ENCODE data around the gene PP2D1.
A peak's percentile ranks its signal among the peaks of the same experiment; 100 is the strongest.
"Not testable (repeated sequence)": the region's sequence is repeated elsewhere in the genome, so short reads cannot be mapped to it uniquely, and the experiment has no call there.

Gene PP2D1

DNA sequence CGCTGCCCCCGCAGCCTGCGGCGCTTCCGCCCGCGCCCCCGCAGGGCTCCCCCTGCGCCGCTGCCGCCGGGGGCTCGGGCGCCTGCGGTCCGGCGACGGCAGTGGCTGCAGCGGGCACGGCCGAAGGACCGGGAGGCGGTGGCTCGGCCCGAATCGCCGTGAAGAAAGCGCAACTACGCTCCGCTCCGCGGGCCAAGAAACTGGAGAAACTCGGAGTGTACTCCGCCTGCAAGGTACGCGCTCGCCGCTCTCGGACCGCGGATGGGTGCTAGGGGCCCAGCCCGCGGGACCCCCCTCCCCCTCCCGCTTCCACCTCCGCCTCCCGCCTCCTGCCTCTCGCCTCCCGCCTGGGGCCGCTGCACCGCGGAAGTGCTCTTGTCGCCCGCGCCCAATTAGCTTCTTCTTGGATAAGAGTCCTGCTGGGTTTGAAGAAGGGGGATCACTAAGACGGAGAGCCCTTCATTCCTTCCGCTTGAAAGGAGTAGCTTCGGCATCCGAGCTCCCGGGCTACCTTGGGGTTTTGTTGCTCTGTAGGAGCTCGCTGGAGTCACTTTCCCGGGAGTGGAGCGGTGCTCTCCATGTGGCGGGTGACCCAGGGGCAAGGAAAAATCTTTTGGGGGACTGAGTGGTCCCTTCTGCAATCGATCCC is 28.6 kb upstream of the PP2D1 start:
- DNase-seq (ENCODE audit: low read depth): peak; percentile 35

GRCh38 chr3:20039765-20040547 is 27.9 kb upstream of the PP2D1 start, which contains the start of gene KAT2B:
Gene KAT2B (plus strand): TSS chr3:20040446. CDS start chr3:20040478, 32 bp downstream.
- peak; percentile 61 for DNase-seq (ENCODE audit: low read depth)

DNA sequence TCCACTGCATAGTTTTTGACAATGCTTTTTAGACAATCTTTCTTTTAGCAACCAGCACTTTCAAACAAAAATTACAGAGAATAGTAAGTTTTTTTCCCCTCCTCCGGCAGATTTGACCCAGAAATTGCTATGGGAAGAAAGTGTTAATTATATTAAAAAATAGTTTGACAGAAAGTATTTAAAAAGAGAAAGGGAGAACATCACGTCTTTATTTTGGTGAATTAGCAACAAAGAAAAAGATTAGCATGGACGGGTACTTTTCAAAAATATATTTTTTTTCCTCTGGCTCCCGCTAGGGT is 27.4 kb upstream of the PP2D1 start:
- DNase-seq (ENCODE audit: low read depth): no peak

DNA sequence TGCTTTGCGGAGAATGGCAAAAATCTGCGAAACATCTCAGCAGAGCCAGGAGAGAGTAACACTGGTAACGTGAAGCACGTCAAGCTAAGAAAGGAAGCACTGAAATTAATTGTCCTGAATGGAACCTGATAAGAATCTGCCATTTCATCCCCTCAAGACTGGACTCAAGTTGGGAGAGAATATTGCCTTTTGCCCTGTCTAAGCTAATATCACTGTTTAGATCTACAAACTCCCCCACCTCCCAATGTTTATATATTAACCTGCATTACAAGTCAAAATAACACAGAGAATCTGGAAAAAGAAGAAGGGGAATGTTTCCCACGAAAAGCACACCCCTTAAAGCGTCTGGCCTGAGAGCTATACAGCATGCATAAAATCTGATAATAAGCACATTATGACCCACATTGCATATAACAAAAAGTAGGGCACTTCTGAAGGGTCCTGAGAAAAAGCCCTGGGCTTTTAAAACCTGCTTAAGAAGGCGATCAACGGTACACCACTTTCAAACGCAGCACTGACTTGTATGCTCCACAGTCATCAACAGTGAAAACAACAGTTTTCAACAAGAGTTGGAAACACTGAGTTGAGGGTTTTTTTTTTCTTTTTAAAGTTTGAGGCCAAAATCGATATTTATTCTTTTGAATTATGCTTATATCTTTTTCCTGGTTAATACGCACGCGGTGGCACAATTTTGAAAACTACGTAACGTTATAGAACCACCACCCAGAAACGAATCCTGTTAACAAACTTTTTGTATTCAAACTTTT is 26.8 kb upstream of the PP2D1 start:
- DNase-seq (ENCODE audit: low read depth): no peak

- no peak for DNase-seq (ENCODE audit: low read depth)
Measured at GRCh38 chr3:20037255-20037996, 25.4 kb upstream of the PP2D1 start.

DNA sequence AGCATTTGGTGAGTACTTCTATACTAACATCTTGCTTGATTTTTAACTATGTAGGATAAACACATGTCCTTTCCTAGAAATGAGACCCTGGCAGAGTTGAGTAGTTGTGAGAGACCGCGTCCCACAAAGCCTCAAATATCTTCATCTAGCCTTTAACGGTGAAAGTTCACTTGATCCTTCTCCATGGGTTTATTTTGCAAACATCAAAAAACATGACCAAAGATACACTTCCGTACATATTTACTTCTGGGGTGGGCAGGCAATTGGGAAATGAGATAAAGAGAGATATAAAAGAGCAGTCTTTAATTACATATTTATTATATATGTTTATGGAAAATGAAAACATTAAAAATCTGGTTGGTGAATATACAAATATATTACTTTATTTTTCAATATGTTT is 23.0 kb upstream of the PP2D1 start:
- no peak for DNase-seq (ENCODE audit: low read depth)

DNA sequence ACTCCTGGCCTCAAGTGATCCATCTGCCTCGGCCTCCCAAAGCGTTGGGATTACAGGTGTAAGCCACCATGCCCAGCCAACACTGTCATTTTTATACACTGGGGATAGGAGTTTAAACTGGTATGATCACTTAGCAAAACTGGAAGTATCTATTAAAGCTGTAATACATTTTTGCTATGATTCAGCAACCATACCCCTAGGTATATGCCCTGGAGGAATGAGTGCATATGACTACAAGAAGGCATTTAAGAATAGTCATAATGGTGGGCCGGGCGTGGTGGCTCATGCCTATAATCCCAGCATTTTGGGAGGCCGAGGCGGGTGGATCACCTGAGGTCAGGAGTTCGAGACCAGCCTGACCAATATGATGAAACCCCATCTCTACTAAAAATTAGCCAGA is 19.9 kb upstream of the PP2D1 start:
- DNase-seq (ENCODE audit: low read depth): not testable (repeated sequence)

GRCh38 chr3:20028905-20029331 is 16.9 kb upstream of the PP2D1 start:
- DNase-seq (ENCODE audit: low read depth): no peak

- no peak for DNase-seq (ENCODE audit: low read depth)
Measured at GRCh38 chr3:20027136-20027535, 15.1 kb upstream of the PP2D1 start.

- no peak for DNase-seq (ENCODE audit: low read depth)
Measured at GRCh38 chr3:20023623-20024405, 11.8 kb upstream of the PP2D1 start.

DNA sequence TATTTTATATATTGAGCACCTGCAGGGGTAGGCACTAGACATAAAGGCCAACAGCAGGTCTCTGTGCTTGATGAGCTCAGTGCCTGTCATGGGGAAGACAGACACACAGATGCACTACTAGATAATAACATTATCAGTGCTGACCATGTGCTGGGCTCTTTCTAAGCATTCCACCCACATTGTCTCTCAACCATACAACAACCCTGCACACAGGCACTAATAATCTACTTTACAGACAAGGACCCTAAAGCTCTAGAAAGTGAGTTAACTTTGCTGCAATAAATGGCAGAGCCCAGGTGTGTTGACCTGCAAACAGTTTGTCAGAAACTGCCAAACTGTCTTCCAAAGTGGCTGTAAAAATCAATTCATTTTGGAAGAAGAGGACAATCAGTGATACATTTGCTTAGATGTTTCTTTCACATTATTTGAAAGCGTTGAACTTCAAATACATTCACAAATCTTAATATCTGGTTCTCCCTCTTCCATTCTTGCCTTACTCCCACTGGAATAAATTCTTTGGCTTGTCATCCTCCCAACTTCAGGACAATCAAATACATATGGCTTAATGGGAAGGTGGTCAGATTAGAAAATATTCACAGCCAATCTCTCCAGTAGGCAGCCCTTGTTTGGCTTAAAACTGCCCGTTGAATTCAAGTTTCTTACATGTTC is 11.0 kb upstream of the PP2D1 start:
- DNase-seq (ENCODE audit: low read depth): no peak

GRCh38 chr3:20016076-20016475 is 4.0 kb upstream of the PP2D1 start:
- not testable (repeated sequence) for DNase-seq (ENCODE audit: low read depth)

DNA sequence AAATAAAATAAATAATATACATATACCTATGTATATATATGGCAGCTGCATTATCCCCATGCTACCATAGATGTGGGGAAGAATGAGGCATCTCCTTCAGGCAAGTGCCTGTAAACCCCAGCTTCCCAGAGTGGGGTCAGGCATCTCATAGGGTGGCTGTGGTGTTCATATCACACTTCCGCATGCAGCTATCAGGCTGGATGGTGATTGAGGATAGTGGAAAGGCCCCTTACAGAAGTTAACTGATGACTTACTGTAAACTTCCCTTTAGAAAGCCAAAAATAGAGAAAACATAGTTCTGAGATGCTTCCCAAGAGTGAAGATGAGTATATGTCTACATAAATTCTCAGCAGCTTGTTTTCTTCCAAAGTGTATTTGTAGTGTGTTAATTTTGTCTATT is 3.5 kb upstream of the PP2D1 start:
- DNase-seq (ENCODE audit: low read depth): no peak

DNA sequence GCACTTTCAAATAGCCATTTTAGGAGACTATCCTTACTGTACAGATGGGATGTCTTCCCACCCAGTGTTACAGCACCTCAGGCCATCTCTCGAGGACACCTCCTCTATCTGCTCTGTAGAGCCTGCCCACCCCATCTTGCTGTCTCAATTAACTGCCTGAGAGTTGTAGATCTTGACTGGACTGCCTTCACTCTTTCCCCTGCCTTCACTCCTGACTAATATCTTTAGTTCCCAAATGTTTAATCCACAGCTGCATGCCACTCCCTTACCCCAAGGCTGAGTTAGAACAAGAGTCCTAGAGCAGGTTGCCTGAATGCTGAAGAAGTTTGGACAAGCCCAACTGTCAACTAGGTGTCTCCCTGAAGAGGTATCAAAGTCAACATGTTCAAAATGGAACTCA is 1.3 kb upstream of the PP2D1 start:
- DNase-seq (ENCODE audit: low read depth): no peak

DNA sequence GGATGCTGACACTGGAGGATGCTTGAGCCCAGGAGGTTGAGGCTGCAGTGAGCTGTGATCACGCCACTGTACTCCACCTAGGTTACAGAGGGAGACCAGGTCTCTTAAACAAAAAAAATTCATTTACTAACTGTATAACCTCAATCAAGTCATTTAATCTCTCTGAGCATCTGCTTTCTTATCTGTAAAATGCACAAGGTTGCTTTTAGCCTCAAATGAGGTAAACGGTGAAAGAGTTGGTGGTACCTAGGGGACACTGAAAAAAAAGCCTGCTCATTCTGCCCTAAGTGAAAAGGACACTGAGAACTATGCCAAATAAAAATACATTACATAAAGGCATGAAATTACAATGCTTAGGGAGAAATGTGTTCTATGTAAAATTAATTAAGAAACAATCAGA is 3.4 kb downstream of the PP2D1 start:
- no peak for DNase-seq (ENCODE audit: low read depth)

DNA sequence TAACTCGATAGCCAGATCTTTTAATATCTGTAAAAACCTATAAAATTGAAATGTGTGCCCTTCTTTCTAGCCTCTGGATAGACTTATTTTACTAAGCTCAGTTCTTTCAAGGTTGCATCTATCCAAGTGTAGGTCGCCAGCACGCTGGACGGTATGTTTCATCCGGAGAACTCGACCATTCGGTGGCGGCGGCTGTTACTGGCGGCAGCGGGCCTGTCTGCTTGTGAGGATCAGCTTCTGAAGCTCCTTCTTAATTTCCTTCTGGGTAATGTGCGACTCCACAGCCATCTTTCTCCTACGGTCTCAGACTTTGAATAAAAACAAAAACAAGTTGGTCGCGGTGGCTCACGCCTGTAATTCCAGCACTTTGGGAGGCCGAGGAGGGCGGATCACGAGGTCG is 4.1 kb downstream of the PP2D1 start:
- no peak for DNase-seq (ENCODE audit: low read depth)

- no peak for DNase-seq (ENCODE audit: low read depth)
Measured at GRCh38 chr3:20001932-20002331, 10.1 kb downstream of the PP2D1 start.

DNA sequence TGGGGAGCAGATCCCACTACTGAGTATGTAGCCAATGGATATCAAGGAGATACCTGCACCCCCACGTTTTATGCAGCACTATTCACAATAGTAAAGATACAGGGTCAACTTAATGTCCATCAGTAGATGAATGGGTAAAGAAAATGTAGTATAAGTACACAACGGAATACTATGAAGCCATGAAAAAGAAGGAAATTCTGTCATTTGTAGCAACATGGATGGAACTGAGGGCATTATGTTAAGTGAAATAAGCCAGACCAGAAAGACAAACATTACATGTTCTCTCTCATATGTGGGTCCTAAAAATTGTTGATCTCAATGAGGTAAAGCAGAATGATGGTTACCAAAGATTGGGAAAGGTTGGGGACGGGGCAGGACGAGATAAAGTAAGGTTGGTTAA is 14.6 kb downstream of the PP2D1 start:
- no peak for DNase-seq (ENCODE audit: low read depth)

DNA sequence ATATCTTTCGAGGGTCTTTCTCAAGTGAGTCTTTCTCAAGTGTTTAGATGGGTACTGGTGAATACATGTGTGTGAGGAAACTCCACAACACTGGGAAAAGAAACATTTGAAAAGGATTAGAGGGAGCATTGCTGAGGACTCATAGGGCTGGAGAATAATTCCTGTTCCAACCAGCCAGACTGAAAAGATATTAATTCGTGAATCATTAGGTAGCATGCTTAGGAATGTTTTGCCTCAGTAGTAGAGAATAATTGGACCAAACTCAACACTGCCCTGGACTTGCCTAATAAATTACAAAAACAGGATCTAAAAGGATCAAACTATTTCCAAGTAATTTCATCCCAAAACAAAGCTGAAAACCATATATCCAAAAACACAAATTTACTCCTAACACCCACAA is 17.3 kb downstream of the PP2D1 start:
- DNase-seq (ENCODE audit: low read depth): no peak

GRCh38 chr3:19988904-19989303 is 23.2 kb downstream of the PP2D1 start:
- not testable (repeated sequence) for DNase-seq (ENCODE audit: low read depth)

DNA sequence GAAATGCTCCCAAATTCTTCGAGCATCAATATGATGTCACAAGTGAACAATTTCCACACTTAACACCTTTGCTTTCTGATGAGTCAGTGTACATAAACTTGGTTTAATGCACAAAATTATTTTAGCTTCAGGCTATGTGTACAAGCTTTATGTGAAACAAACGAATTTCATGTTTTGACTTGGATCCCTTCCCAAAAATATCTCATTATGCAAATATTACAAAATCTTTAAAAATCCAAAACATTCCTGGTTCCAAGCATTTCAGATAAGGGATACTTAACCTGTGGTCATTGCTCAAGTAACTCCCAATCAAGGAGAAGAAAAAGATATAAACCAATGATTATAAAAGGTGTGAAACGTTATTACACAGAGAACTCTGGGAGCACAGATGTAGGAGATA is 40.0 kb downstream of the PP2D1 start:
- no peak for DNase-seq (ENCODE audit: low read depth)
